Upper lobe of left lung (tissue), 6 donors: ENCODE results near the gene IL1RL1. TPM values are rescaled to one million over a fixed set of nuclear protein-coding genes. Genes with fewer than 3 reads are reported as not detected.

Source experiments
- ATAC-seq, 2 donors: fragments of 200-7000 bp; cut with Tn5 transposase; one replicate each; pipeline ENCODE4 v1.9.1; 2022; ENCODE audit warnings: mild to moderate bottlenecking in 2 of 2, moderate library complexity in 2 of 2; ENCODE audit not compliant: low FRiP score in 2 of 2
- DNase-seq, 2 donors: peaks; one replicate each; pipeline ENCODE4 v3.0.0-alpha.2; 2019 to 2020
- H3K27ac ChIP-seq, 4 donors: fragments of 200-600 bp; sonication (generic); one replicate each; pipeline ENCODE4 v1.5.1; 2016 to 2019
- H3K27me3 ChIP-seq, 4 donors: fragments of 200-600 bp; sonication (generic); one replicate each; pipeline ENCODE4 v1.5.1; 2017 to 2019
- H3K36me3 ChIP-seq, 4 donors: fragments of 200-600 bp; sonication (generic); one replicate each; pipeline ENCODE4 v1.5.1; 2016 to 2019
- H3K4me1 ChIP-seq, 4 donors: fragments of 200-600 bp; sonication (generic); one replicate each; pipeline ENCODE4 v1.5.1; 2018 to 2019
- H3K4me3 ChIP-seq, 4 donors: fragments of 200-600 bp; sonication (generic); one replicate each; pipeline ENCODE4 v1.5.1; 2017 to 2019; ENCODE audit warnings: mild to moderate bottlenecking in 2 of 4, moderate library complexity in 1 of 4
- H3K9me3 ChIP-seq, 4 donors: fragments of 200-600 bp; sonication (generic); one replicate each; pipeline ENCODE4 v1.5.1; 2018 to 2019
- CTCF ChIP-seq, 6 experiments: fragments of 450-650 bp in 4 of 6; fragments of 200-600 bp in 2 of 6; sonication (generic) in 2 of 6; IDR thresholded peaks; one replicate each; pipeline ENCODE4 v1.5.1; 2016 to 2019; ENCODE audit warnings: antibody characterized with exemption in 6 of 6
- EP300 ChIP-seq, 4 donors: sonication (generic); formaldehyde crosslinking; IDR thresholded peaks; one replicate each; pipeline ENCODE4 v1.5.1; 2017; ENCODE audit warnings: antibody characterized with exemption in 4 of 4, control low read depth in 2 of 4
- POLR2A ChIP-seq, 4 donors: fragments of 450-650 bp; IDR thresholded peaks; one replicate each; pipeline ENCODE4 v1.5.1; 2016 to 2017; ENCODE audit warnings: antibody characterized with exemption in 4 of 4, mild to moderate bottlenecking in 2 of 4
- POLR2AphosphoS5 ChIP-seq, 2 donors: sonication (generic); formaldehyde crosslinking; IDR thresholded peaks; one replicate each; pipeline ENCODE4 v1.5.1; 2017; ENCODE audit warnings: antibody characterized with exemption in 2 of 2
- WGBS, 2 donors: methylation state at CpG; one replicate each; pipeline ENCODE4 v1.1.5; 2017 to 2018; 5-methylcytosine and 5-hydroxymethylcytosine counted together
- total RNA-seq, 6 donors: library from RNA; depleted of rRNA in 4 of 6; stranded (reverse); fragments of >200 nt in 4 of 6; gene quantifications; one replicate each; pipeline versions ENCODE4 v1.1.0 to v1.2.1, GENCODE V29; 2016 to 2021
- donor health status: DM: no; HTN: no; CAD: no; lungs with moderate emphysema.
- donor health status: DM: no; HTN: yes; CAD: no; lungs with severe emphysema.

The IL1RL1 gene
- total RNA-seq, 6 donors from 2014 or later: 26.2 to 203 (median 53.1) TPM

GRCh38 chr2:102392096-102392495 is 80.7 kb downstream of the IL1RL1 start:
- no peaks in the 10 kb centered on the region for H3K27me3 ChIP-seq
- H3K27ac ChIP-seq: peak overlapping the region in 1 of 4 donors; percentile 8
- 77 to 98% methylated on average over 3 of the region's 3 CpGs for WGBS, 2 donors
- TF ChIP-seq EP300 (IDR thresholded peaks at IDR 0.05): no peak
- DNase-seq (no peak), ATAC-seq (no peak)
- no peaks in the 10 kb centered on the region for H3K9me3 ChIP-seq
- peaks cover 0 to 38% (median 4%) of the 10 kb centered on the region in 4 donors for H3K36me3 ChIP-seq
- H3K4me3 ChIP-seq: no peak overlapping the region
- no peaks in the 10 kb centered on the region for H3K4me1 ChIP-seq

GRCh38 chr2:102392942-102393341 is 81.6 kb downstream of the IL1RL1 start:
- Histone ChIP-seq H3K27ac (no peak overlapping the region), H3K4me3 (no peak overlapping the region), H3K27me3 (no peaks in the 10 kb centered on the region), H3K9me3 (no peaks in the 10 kb centered on the region), H3K4me1 (no peaks in the 10 kb centered on the region), H3K36me3 (peaks cover 0 to 30% (median 2%) of the 10 kb centered on the region in 4 donors)
- ATAC-seq (no peak), DNase-seq (no peak)
- 23 to 85% methylated on average over 1 of the region's 1 CpG for WGBS, 2 donors
- TF ChIP-seq CTCF (IDR thresholded peaks at IDR 0.05) (no peak), EP300 (IDR thresholded peaks at IDR 0.05) (no peak), POLR2A (IDR thresholded peaks at IDR 0.05) (no peak), POLR2AphosphoS5 (IDR thresholded peaks at IDR 0.05) (no peak)

- H3K36me3 ChIP-seq: peaks cover 0 to 10% (median 0%) of the 10 kb centered on the region in 4 donors
- no peak overlapping the region for H3K27ac ChIP-seq
- DNase-seq: no peak
- no peak for TF ChIP-seq POLR2AphosphoS5 (IDR thresholded peaks at IDR 0.05)
- TF ChIP-seq POLR2A (IDR thresholded peaks at IDR 0.05): no peak
- TF ChIP-seq CTCF (IDR thresholded peaks at IDR 0.05): no peak
- no peak for TF ChIP-seq EP300 (IDR thresholded peaks at IDR 0.05)
- no peak overlapping the region for H3K4me3 ChIP-seq
- H3K4me1 ChIP-seq: no peaks in the 10 kb centered on the region
- 67 to 76% methylated on average over 2 of the region's 2 CpGs for WGBS, 2 donors
- H3K9me3 ChIP-seq: no peaks in the 10 kb centered on the region
- H3K27me3 ChIP-seq: no peaks in the 10 kb centered on the region
- no peak for ATAC-seq
Measured at GRCh38 chr2:102396012-102396411, 84.6 kb downstream of the IL1RL1 start.

GRCh38 chr2:102397209-102397608 is 85.8 kb downstream of the IL1RL1 start:
- Histone ChIP-seq H3K27me3 (no peaks in the 10 kb centered on the region), H3K4me3 (no peak overlapping the region), H3K36me3 (peaks cover 0 to 10% (median 0%) of the 10 kb centered on the region in 4 donors), H3K9me3 (no peaks in the 10 kb centered on the region), H3K4me1 (no peaks in the 10 kb centered on the region), H3K27ac (no peak overlapping the region)
- WGBS, 2 donors: 89 to 92% methylated on average over 6 of the region's 6 CpGs
- TF ChIP-seq EP300 (IDR thresholded peaks at IDR 0.05): no peak
- TF ChIP-seq POLR2A (IDR thresholded peaks at IDR 0.05): no peak
- no peak for TF ChIP-seq POLR2AphosphoS5 (IDR thresholded peaks at IDR 0.05)
- TF ChIP-seq CTCF (IDR thresholded peaks at IDR 0.05): no peak
- no peak for ATAC-seq
- no peak for DNase-seq

- no peak for DNase-seq
- H3K9me3 ChIP-seq: no peaks in the 10 kb centered on the region
- no peak for TF ChIP-seq POLR2AphosphoS5 (IDR thresholded peaks at IDR 0.05)
- no peak for TF ChIP-seq EP300 (IDR thresholded peaks at IDR 0.05)
- TF ChIP-seq CTCF (IDR thresholded peaks at IDR 0.05): no peak
- TF ChIP-seq POLR2A (IDR thresholded peaks at IDR 0.05): no peak
- H3K4me1 ChIP-seq: no peaks in the 10 kb centered on the region
- ATAC-seq: no peak
- no peaks in the 10 kb centered on the region for H3K27me3 ChIP-seq
- WGBS, 2 donors: 77 to 84% methylated on average over 6 to 7 of the region's 7 CpGs
- H3K27ac ChIP-seq: no peak overlapping the region
- H3K4me3 ChIP-seq: no peak overlapping the region
- H3K36me3 ChIP-seq: peaks cover 0 to 10% (median 0%) of the 10 kb centered on the region in 4 donors
Measured at GRCh38 chr2:102399499-102400141, 88.3 kb downstream of the IL1RL1 start.
